ENCODE data around the gene PHF19.
A peak's percentile ranks its signal among the peaks of the same experiment; 100 is the strongest.

PHF19 gene

GRCh38 chr9:120852240-120853010, 24.6 kb downstream of the PHF19 start:
- DNase-seq, result no peak

DNA sequence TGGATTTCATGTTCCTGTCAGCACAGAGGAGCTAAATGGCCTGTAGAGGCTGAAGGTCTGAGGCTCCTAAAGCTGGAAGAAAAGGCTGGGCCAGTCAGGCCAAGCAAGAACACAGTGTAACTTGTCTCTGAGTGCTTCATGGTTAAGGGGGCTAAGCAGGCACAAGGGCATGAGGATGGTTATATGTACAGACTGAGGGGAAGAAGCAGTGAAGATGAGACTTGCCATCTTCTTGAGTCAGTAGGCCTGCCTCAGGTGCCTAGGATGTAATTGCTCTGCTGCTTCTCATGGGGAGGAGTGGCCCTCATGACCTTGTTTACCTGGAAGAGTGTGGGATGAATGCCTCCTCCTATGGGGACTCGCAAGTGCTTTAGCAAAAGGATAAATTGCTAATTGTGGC, 25.5 kb downstream of the PHF19 start:
- DNase-seq, result no peak

DNA sequence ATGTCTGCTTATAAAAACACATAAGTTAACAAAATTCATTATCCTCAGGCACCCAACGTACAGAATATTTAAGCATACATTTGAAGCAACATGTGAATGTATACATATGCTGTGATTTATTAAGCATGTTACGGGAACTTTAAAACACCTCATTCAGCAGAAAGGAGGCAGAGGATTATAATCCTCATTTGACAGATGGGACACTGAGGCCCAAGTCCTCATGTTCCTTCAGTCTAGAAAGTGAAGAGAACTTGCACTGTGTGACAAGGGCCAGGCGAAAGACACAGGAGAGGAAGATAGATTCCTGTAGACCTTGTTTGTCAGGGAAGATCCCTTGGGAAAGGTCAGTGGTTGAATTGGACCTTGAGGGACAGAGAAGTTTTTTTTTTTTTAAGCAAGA, 26.7 kb downstream of the PHF19 start:
- no peak for DNase-seq

DNA sequence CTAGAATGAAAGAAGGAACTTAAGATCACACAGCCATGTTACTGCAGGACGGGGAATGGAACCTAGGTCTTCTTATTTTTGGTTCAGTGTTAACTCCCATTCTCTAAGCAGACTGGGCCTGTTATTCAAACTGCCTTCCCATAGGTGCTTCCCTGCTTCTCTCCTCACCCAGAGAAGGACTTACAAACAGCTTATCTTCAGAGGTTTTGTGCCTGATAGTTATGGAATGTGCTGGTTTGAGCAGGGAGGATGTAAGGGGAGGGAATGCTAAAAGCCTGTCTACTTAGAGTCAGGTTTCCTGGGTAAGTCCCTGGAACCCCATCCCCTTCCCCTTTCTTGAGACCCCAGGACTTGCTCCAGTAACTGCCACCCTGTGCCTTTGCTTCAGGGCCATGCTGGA, 30.1 kb downstream of the PHF19 start:
- no peak for DNase-seq

GRCh38 chr9:120846251-120846889, 30.6 kb downstream of the PHF19 start:
- DNase-seq, result no peak

- DNase-seq, result peak; percentile 10
Observed at GRCh38 chr9:120845255-120845654, 31.7 kb downstream of the PHF19 start.

- peak; percentile 100 for DNase-seq
Observed at GRCh38 chr9:120842685-120843485, 34.1 kb downstream of the PHF19 start, which contains the start of gene PSMD5. TSS of gene PSMD5 (minus strand) at chr9:120842922. CDS start at chr9:120842909, 13 bp downstream.

DNA sequence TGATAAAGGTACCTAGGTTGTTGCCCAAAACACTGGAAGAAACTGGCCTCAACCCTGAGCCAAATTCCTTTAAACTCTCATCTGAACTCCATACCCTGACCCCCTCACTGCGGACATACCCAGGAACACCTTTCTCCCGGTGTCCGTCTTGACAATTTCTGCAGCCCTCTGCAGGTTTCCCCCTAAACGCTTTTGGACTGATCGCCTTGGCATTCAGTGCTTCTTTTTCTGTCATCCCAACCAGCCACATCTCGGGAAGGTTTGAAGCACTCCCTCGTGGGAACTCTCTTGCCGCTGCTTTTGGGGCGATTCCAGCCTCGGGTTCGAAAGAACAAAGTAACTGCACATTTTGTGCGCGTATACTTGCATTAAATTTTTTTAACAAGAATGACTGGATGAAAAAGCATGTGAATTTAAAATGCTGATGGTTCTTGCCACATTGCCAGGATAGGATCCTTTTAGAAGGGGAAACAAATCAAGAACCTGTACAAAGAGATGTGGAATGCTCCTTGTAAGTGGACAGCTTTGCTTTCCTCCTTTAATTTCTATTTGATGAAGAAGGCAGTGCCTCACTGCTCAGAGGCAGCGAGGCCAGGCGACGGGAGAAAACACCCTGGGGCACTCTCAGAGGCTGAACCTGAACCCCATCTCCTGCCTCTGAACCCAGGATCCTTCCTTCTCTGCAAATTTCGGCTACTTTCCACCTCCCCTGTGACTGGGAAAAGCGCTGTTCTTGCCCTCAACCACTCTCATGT, 34.9 kb downstream of the PHF19 start:
- DNase-seq, result no peak

DNA sequence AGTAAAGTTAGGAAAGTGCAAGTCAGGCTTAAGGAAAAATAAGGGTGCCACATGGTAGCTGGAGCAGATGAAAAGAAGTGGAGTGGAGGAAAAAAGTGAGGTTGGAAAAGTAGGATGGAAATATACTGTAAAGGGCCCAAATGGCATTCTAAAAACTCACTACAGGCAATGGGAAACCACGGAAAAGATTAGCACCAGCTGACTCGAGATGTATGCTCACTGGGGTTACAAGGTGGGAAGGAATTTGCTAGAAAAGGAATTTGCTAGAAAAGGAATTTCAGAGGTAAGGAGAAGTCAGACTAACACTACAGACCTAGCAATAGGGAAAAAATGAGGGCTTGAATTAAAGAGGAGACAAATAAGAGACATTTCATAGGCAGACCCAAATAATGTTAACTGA, 37.8 kb downstream of the PHF19 start:
- DNase-seq, result no peak

DNA sequence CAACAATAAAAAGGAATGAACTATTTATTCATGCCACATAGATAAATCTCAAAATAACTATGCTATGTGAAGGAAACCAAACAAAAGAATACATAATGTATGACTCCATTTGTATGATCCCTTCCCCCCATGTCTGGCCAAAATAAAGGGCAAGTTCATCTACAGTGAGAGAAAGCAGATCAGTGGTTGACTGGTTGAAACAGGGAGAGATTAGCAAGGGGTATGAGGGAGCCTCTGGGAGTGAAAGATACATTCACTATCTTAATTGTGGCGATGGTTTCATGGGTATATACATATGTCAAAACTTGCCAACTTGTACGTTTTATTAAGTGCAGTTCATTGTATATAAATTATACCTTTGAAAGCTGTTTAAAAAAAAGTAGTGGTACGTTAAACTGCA, 39.1 kb downstream of the PHF19 start:
- DNase-seq, result no peak

- no peak for DNase-seq
Observed at GRCh38 chr9:120833325-120833724, 43.7 kb downstream of the PHF19 start.

GRCh38 chr9:120832807-120833206, 44.2 kb downstream of the PHF19 start:
- DNase-seq, result no peak

DNA sequence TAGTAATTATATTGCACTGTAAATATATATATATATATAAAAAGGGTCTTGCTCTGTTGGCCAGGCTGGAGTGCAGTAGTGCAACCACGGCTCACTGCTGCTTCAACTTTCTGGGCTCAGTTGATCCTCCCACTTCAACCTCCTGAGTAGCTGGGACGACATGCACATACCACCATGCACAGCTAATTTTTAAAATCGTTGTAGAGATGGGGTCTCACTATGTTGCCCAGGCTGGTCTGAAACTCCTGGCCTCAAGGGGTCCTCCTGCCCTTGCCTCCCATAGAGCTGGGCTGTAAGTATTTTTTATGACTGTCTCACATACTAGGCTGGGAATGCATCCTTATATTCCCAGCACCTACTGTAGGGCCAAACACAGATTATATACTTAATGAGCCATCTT, 46.1 kb downstream of the PHF19 start:
- no peak for DNase-seq

DNA sequence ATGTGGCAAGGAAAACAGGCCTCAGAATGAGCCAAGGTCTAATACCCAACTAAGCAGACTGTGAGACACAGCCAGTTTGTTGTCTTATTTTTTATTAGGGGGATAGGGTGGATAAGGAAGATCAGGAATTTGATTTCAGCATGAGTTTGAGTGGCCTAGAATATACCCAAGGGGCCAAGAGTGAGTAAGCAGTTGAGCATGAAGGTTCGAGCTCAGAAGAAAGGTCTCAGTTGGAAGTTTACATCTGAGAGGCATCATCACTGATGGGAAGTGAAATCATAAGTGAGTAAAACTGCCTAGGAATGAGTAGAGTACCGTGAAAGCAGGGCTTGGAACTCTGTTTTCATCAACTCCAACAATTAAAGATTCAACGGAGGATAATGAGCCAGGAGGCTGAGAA, 46.8 kb downstream of the PHF19 start:
- no peak for DNase-seq

GRCh38 chr9:120829650-120830049, 47.3 kb downstream of the PHF19 start:
- DNase-seq, result no peak

- no peak for DNase-seq
Observed at GRCh38 chr9:120820095-120820494, 56.9 kb downstream of the PHF19 start.

DNA sequence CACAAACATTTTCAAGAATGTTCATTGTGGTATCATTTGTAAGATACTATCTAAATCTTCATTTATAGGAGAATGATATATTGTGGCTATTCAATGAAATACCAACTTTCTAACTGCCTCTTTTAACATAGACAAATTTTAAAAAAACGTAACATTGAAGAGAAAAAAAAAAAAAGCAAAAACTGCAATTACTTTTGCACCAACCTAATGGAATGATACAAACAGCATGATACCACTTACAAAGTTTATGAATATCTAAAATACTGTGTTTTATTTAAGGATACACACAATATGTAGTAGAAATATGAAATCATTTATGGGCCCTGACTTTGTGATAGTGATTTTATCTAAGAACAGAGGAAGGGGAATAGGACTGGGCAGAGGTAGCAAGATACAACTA, 58.4 kb downstream of the PHF19 start:
- DNase-seq, result no peak

DNA sequence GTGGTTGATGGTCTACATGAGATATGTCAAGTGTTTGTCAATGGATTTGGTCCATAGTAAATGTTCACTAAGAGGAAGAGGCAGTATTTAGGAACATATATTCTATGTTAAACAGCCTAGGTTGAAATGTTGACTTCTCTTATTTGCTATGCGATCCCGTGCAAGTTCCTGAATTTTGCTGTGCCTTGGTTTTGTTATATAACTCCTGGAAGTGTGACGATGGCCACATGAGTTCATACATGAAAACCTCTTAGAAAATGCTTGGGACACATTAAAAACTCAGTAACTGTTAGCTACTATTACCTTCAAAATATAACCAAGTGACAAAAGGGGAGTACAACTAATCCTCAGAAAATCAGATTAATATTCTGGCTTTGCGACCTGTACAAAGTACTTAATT, 61.9 kb downstream of the PHF19 start:
- no peak for DNase-seq

DNA sequence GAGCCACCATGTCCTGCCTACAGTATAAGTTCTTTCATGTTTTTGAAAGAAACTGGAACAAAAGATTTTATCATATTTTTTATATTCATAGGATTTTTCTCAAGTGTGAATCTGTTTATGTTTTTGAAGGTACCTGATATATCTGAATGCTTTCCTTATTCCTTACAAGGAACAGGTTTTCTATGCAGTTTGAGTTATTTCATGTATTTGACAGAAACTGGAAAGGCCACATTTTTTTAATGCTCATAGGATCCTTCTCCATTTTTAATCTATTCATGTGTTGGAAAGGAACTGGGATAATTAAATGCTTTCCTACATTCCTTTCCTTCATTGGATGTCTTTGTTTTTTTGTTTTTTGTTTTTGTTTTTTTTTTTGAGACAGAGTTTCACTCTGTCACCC, 68.1 kb downstream of the PHF19 start:
- no peak for DNase-seq

DNA sequence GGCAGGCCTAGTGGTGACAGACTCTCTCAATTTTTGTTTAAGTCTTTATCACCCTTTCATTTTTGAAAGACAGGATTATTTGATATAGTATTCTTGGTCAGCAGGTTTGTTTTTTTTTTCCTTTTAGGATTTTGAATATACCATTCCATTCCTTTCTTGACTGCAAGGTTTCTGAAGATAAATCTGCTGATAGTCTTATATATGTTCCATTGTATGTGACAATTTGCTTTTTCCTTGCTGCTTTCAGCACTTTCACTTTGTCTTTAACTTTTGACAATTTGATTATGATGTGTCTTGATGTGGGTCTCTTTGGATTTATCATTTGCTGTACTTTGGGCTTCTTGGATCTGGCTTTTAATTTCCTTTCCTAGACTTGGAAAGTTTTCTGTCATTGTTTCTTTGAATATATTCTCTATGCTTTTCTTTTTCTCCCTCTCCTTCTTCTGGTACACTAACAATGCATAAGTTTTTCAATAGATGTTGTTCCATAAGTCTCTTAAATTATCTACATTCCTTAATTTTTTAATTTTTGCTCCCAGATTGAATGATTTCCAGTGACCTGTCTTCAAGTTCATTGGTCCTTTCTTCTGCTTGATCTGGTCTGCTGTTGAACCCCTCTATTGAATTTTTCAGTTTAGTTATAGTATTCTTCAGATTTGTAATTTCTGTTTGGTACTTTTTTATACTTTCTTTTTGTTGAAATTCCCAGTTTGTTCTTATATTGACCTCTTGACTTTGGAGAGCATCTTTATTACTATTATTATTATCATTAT, 69.2 kb downstream of the PHF19 start:
- DNase-seq, result no peak
